Neural cell (in vitro differentiated cells): Measurements from ENCODE around the gene REEP5. TPM values are rescaled to one million over a fixed set of nuclear protein-coding genes. Genes with fewer than 3 reads are reported as not detected.
"Not testable (repeated sequence)": the region's sequence is repeated elsewhere in the genome, so short reads cannot be mapped to it uniquely, and the experiment has no call there.

Experiments used
- H2AFZ ChIP-seq: fragments of 200-600, 300-800 bp; sonication (generic), shearing (Covaris generic); 2 replicates; pipeline ENCODE4 v1.6.0; 2014; ENCODE audit warnings: low read depth, mild to moderate bottlenecking, antibody characterized with exemption, low read length, moderate library complexity
- H3F3A ChIP-seq: fragments of 200-600 bp; shearing (Covaris generic); 2 replicates; pipeline ENCODE4 v1.6.1; 2016; ENCODE audit warnings: mild to moderate bottlenecking, moderate library complexity, mixed read lengths, antibody characterized with exemption, low read length; ENCODE audit not compliant: insufficient read depth, poor library complexity, severe bottlenecking
- H3K27ac ChIP-seq: fragments of 200-600, 300-800 bp; sonication (generic), shearing (Covaris generic); 2 replicates; pipeline ENCODE4 v1.5.1; 2014; ENCODE audit warnings: mild to moderate bottlenecking, low read length, moderate library complexity
- H3K27me3 ChIP-seq: fragments of 300-800, 200-600 bp; sonication (generic), shearing (Covaris generic); 2 replicates; pipeline ENCODE4 v1.6.0; 2014; ENCODE audit warnings: mild to moderate bottlenecking, low read depth, low read length, moderate library complexity; ENCODE audit not compliant: insufficient read depth
- H3K36me3 ChIP-seq: fragments of 300-800, 200-600 bp; sonication (generic), shearing (Covaris generic); 2 replicates; pipeline ENCODE4 v1.5.1; 2014; ENCODE audit warnings: mild to moderate bottlenecking, antibody characterized with exemption, low read length, moderate library complexity; ENCODE audit not compliant: insufficient read depth
- H3K4me2 ChIP-seq: fragments of 300-800, 200-600 bp; sonication (generic), shearing (Covaris generic); 2 replicates; pipeline ENCODE4 v1.6.0; 2014; ENCODE audit warnings: mild to moderate bottlenecking, low read length
- H3K4me3 ChIP-seq: fragments of 300-800, 200-600 bp; sonication (generic), shearing (Covaris generic); 2 replicates; pipeline ENCODE4 v1.5.1; 2014; ENCODE audit warnings: mild to moderate bottlenecking, low read length, moderate library complexity
- H3K79me2 ChIP-seq: fragments of 200-600 bp; shearing (Covaris generic); replicated peaks from 2 replicates; pipeline ENCODE4 v1.6.0; 2014; ENCODE audit warnings: mild to moderate bottlenecking, low read length, moderate library complexity; ENCODE audit not compliant: insufficient read depth
- H3K9ac ChIP-seq: fragments of 300-800, 200-600 bp; sonication (generic), shearing (Covaris generic); 2 replicates; pipeline ENCODE4 v1.6.1; 2016; ENCODE audit warnings: mild to moderate bottlenecking, low read length, mixed read lengths
- H3K9me2 ChIP-seq: fragments of 200-600 bp; shearing (Covaris generic); 2 replicates; pipeline ENCODE4 v1.6.1; 2016; ENCODE audit warnings: mild to moderate bottlenecking, low read length, mixed read lengths; ENCODE audit not compliant: insufficient read depth
- H3K9me3 ChIP-seq: fragments of 200-600, 300-800 bp; sonication (generic), shearing (Covaris generic); 2 replicates; pipeline ENCODE4 v1.6.1; 2016; ENCODE audit warnings: mild to moderate bottlenecking, mixed run types, low read length, moderate library complexity, mixed read lengths
- H4K20me1 ChIP-seq: fragments of 200-600 bp; shearing (Covaris generic); 2 replicates; pipeline ENCODE4 v1.6.1; 2016; ENCODE audit warnings: mild to moderate bottlenecking, mixed run types; ENCODE audit not compliant: insufficient read depth
- EP300 ChIP-seq: fragments of 450-650 bp; conservative IDR thresholded peaks from 2 replicates; pipeline ENCODE4 v1.6.1; 2014; ENCODE audit warnings: antibody characterized with exemption, mild to moderate bottlenecking, moderate library complexity; ENCODE audit not compliant: poor library complexity, severe bottlenecking
- EZH2 ChIP-seq: fragments of 200-600, 300-800 bp; shearing (Covaris generic), sonication (generic); IDR thresholded peaks from 2 replicates; pipeline ENCODE4 v1.6.1; 2014; ENCODE audit warnings: antibody characterized with exemption, low read length, borderline replicate concordance, mild to moderate bottlenecking; ENCODE audit not compliant: insufficient read depth, poor library complexity, severe bottlenecking
- MXI1 ChIP-seq: fragments of 450-650 bp; conservative IDR thresholded peaks from 2 replicates; pipeline ENCODE4 v1.6.1; 2014; ENCODE audit warnings: antibody characterized with exemption, mild to moderate bottlenecking; ENCODE audit not compliant: poor library complexity, severe bottlenecking
- POLR2AphosphoS5 ChIP-seq: IDR thresholded peaks from 2 replicates; pipeline ENCODE4 v1.6.1; 2012
- RAD21 ChIP-seq: fragments of 450-650 bp; conservative IDR thresholded peaks from 2 replicates; pipeline ENCODE4 v1.6.1; 2014; ENCODE audit warnings: antibody characterized with exemption, mild to moderate bottlenecking, moderate library complexity
- SMC3 ChIP-seq: fragments of 450-650 bp; conservative IDR thresholded peaks from 2 replicates; pipeline ENCODE4 v1.6.1; 2014; ENCODE audit warnings: antibody characterized with exemption, mild to moderate bottlenecking, moderate library complexity; ENCODE audit not compliant: poor library complexity
- TAF1 ChIP-seq: IDR thresholded peaks from 2 replicates; pipeline ENCODE4 v1.6.1; 2012; ENCODE audit warnings: low read depth
- polyA plus RNA-seq: library from polyadenylated mRNA; depleted of rRNA; stranded (reverse); fragments of >200 nt; gene quantifications from 2 replicates; pipeline ENCODE4 v1.2.3, GENCODE V29; 2014
- TF ChIP-seq, protein P1 (sequence below): fragments of 450-650 bp; IDR thresholded peaks from 2 replicates; pipeline ENCODE4 v1.5.1; 2014; ENCODE audit warnings: antibody characterized with exemption, mild to moderate bottlenecking, moderate library complexity; ENCODE audit not compliant: poor library complexity, severe bottlenecking
- TF ChIP-seq, protein P2 (sequence below): IDR thresholded peaks from 2 replicates; pipeline ENCODE4 v1.6.1; 2012; ENCODE audit warnings: borderline replicate concordance

REEP5 gene
- polyA plus RNA-seq, 1 donor from 2014 or later: 51.6 TPM

DNA sequence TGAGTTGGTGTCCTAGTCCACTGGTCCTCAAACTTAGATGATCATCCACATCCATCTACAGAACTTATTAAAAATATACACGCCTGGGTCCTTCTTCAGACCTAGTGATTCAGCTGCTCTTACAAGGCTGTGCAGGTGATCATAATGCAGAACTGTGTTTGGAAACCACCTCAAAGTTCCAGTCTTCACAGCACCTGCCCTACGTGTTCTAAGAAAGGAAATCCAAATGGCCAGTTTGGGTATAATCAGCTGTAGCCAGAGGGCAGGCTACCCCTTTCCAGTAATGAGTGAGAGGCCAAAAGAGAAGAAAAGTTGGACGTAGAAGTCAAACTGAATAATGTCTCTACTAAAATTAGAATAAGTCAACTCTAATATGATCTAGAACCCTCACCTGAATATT is 15.4 kb downstream of the REEP5 start:
- no peaks in the 10 kb centered on the region for H3K36me3 ChIP-seq
- H3K27ac ChIP-seq: no peak overlapping the region
- TF ChIP-seq MXI1 (no peak), EZH2 (no peak), SMC3 (no peak), RAD21 (no peak), TAF1 (no peak), POLR2AphosphoS5 (no peak), EP300 (no peak)
- TF ChIP-seq, protein P1, sequence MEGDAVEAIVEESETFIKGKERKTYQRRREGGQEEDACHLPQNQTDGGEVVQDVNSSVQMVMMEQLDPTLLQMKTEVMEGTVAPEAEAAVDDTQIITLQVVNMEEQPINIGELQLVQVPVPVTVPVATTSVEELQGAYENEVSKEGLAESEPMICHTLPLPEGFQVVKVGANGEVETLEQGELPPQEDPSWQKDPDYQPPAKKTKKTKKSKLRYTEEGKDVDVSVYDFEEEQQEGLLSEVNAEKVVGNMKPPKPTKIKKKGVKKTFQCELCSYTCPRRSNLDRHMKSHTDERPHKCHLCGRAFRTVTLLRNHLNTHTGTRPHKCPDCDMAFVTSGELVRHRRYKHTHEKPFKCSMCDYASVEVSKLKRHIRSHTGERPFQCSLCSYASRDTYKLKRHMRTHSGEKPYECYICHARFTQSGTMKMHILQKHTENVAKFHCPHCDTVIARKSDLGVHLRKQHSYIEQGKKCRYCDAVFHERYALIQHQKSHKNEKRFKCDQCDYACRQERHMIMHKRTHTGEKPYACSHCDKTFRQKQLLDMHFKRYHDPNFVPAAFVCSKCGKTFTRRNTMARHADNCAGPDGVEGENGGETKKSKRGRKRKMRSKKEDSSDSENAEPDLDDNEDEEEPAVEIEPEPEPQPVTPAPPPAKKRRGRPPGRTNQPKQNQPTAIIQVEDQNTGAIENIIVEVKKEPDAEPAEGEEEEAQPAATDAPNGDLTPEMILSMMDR: no peak
- TF ChIP-seq, protein P2, sequence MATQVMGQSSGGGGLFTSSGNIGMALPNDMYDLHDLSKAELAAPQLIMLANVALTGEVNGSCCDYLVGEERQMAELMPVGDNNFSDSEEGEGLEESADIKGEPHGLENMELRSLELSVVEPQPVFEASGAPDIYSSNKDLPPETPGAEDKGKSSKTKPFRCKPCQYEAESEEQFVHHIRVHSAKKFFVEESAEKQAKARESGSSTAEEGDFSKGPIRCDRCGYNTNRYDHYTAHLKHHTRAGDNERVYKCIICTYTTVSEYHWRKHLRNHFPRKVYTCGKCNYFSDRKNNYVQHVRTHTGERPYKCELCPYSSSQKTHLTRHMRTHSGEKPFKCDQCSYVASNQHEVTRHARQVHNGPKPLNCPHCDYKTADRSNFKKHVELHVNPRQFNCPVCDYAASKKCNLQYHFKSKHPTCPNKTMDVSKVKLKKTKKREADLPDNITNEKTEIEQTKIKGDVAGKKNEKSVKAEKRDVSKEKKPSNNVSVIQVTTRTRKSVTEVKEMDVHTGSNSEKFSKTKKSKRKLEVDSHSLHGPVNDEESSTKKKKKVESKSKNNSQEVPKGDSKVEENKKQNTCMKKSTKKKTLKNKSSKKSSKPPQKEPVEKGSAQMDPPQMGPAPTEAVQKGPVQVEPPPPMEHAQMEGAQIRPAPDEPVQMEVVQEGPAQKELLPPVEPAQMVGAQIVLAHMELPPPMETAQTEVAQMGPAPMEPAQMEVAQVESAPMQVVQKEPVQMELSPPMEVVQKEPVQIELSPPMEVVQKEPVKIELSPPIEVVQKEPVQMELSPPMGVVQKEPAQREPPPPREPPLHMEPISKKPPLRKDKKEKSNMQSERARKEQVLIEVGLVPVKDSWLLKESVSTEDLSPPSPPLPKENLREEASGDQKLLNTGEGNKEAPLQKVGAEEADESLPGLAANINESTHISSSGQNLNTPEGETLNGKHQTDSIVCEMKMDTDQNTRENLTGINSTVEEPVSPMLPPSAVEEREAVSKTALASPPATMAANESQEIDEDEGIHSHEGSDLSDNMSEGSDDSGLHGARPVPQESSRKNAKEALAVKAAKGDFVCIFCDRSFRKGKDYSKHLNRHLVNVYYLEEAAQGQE: no peak
- no peak overlapping the region for H3K4me2 ChIP-seq
- H3K9me2 ChIP-seq: no peaks in the 10 kb centered on the region
- no peaks in the 10 kb centered on the region for H3K27me3 ChIP-seq
- peaks cover 15% of the 10 kb centered on the region for H3K79me2 ChIP-seq
- no peak overlapping the region for H3K4me3 ChIP-seq
- H4K20me1 ChIP-seq: no peaks in the 10 kb centered on the region
- no peak overlapping the region for H2AFZ ChIP-seq
- no peaks in the 10 kb centered on the region for H3F3A ChIP-seq
- H3K9ac ChIP-seq: no peak overlapping the region
- H3K9me3 ChIP-seq: no peaks in the 10 kb centered on the region

DNA sequence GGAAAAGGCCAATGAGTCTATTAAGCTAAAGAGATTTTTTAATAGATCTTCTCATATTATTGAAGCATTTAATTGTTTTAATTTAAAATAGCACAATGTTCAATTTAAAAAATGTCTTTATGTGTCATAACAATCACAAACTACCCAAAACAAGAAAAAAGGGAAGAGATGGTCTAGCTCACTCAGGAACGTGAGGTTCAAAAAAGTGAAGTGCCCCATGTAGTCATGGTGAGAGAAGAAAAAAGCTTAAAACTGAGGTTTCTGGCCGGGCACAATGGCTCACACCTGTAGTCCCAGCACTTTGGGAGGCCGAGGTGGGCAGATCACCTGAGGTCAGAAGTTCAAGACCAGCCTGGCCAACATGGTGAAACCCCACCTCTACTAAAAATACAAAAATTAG is 17.0 kb downstream of the REEP5 start:
- H3K27ac ChIP-seq, H3K4me2 ChIP-seq, H3F3A ChIP-seq, H3K9me2 ChIP-seq, H3K9ac ChIP-seq, H3K27me3 ChIP-seq, H2AFZ ChIP-seq, H3K36me3 ChIP-seq, H3K4me3 ChIP-seq, H4K20me1 ChIP-seq, H3K9me3 ChIP-seq: not testable (repeated sequence)
- H3K79me2 ChIP-seq: peaks cover 15% of the 10 kb centered on the region

- Histone ChIP-seq H3F3A (no peaks in the 10 kb centered on the region), H3K79me2 (peaks cover 7% of the 10 kb centered on the region), H4K20me1 (no peaks in the 10 kb centered on the region), H3K27ac (no peak overlapping the region), H3K9ac (no peak overlapping the region), H3K4me3 (no peak overlapping the region), H3K36me3 (no peaks in the 10 kb centered on the region), H2AFZ (no peak overlapping the region), H3K9me2 (no peaks in the 10 kb centered on the region), H3K9me3 (no peaks in the 10 kb centered on the region), H3K4me2 (no peak overlapping the region), H3K27me3 (no peaks in the 10 kb centered on the region)
- TF ChIP-seq, protein P2: no peak
- no peak for TF ChIP-seq MXI1
These were observed 19.5 kb downstream of the REEP5 start for GRCh38 chr5:112902561-112902960.
